Measurements from ENCODE around the gene ZNRF3.
A peak's percentile ranks its signal among the peaks of the same experiment; 100 is the strongest.

Gene ZNRF3

DNA sequence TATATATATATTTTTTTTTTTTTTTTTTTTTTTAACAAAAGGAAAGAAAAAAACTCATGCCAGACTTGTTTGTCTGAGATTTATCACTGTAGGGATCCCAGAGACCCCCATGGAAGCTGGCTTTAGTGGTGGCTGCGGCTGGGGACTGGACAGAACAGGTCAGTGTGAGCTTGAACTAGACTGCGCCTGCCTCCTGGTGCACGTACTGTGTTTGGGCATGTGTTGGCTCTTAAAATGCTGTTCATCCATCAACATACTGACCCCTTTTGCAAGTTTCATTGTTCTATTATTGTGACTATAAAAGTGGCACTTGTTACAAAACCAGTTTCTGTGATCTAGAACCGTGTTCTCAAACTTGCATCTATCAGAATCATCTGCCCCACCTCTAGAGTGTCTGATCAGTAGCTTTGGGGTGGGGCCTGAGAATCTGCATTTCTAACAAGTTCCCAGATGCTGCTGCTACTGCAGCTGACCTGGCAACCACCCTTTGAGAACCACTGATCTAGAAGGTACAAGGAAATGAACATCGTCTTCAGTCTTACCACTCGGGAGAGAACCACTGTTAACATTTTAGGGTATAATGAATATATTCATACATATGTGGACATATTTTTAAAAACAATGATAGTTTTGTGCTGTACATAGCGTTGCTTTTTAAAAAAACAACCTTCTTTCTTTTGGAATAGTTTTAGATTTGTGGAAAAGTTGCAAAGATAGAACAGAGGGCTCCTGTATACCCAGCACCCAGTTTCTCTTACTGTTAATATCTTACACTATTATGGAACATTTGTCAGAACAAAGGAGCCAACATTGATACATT, 54.0 kb downstream of the ZNRF3 start:
- no peak for TF ChIP-seq CTCF (IDR thresholded peaks at IDR 0.05; ENCODE audit: low read depth, low read length)
- no peaks in the 10 kb centered on the region for H3K9me3 ChIP-seq (ENCODE audit: severe bottlenecking)
- DNase-seq, result no peak

GRCh38 chr22:28938286-28938833, 55.0 kb downstream of the ZNRF3 start:
- Histone ChIP-seq H3K27me3 (ENCODE audit: insufficient read depth, low read depth, severe bottlenecking) (no peaks in the 10 kb centered on the region), H3K4me3 (ENCODE audit: low read depth, low read length) (no peak overlapping the region), H3K36me3 (no peaks in the 10 kb centered on the region), H3K27ac (no peak overlapping the region), H3K9me3 (ENCODE audit: severe bottlenecking) (no peaks in the 10 kb centered on the region)
- DNase-seq, result no peak
- no peak for TF ChIP-seq CTCF (IDR thresholded peaks at IDR 0.05; ENCODE audit: low read depth, low read length)

More for the DNA sequence above, 54.0 kb downstream of the ZNRF3 start:
- Histone ChIP-seq H3K27me3 (ENCODE audit: insufficient read depth, low read depth, severe bottlenecking) (no peaks in the 10 kb centered on the region), H3K4me3 (ENCODE audit: low read depth, low read length) (no peak overlapping the region), H3K27ac (no peak overlapping the region), H3K36me3 (no peaks in the 10 kb centered on the region)

DNA sequence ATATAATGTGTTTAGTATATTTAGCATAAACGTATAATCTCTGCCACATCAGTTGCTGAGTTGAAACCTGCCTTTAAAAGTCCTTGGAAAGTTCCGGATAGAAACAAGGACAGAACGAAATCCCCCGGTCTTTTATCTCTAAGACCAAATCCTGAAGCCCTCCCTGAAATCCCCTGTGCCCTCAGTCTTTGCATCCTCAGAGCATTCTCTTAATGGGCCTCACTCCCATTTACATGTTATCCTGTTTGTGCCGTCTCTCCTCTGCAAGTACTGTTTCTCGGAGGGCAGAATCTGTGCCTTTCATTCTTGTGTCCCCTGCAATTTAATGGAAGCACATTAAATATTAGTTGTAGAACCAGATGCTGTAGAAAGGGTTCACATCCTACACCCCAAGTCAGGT, 56.0 kb downstream of the ZNRF3 start:
- Histone ChIP-seq H3K9me3 (ENCODE audit: severe bottlenecking) (no peaks in the 10 kb centered on the region), H3K4me3 (ENCODE audit: low read depth, low read length) (no peak overlapping the region), H3K27ac (no peak overlapping the region), H3K27me3 (ENCODE audit: insufficient read depth, low read depth, severe bottlenecking) (no peaks in the 10 kb centered on the region), H3K36me3 (no peaks in the 10 kb centered on the region)
- no peak for DNase-seq
- no peak for TF ChIP-seq CTCF (IDR thresholded peaks at IDR 0.05; ENCODE audit: low read depth, low read length)

GRCh38 chr22:28939932-28940331, 56.6 kb downstream of the ZNRF3 start:
- peak overlapping the region; percentile 6; the same call in 1 of the 2 replicates for H3K27ac ChIP-seq
- no peaks in the 10 kb centered on the region for H3K27me3 ChIP-seq (ENCODE audit: insufficient read depth, low read depth, severe bottlenecking)
- no peaks in the 10 kb centered on the region for H3K9me3 ChIP-seq (ENCODE audit: severe bottlenecking)
- no peak overlapping the region for H3K4me3 ChIP-seq (ENCODE audit: low read depth, low read length)
- H3K36me3 ChIP-seq, result no peaks in the 10 kb centered on the region
- no peak for TF ChIP-seq CTCF (IDR thresholded peaks at IDR 0.05; ENCODE audit: low read depth, low read length)
- DNase-seq, result no peak

DNA sequence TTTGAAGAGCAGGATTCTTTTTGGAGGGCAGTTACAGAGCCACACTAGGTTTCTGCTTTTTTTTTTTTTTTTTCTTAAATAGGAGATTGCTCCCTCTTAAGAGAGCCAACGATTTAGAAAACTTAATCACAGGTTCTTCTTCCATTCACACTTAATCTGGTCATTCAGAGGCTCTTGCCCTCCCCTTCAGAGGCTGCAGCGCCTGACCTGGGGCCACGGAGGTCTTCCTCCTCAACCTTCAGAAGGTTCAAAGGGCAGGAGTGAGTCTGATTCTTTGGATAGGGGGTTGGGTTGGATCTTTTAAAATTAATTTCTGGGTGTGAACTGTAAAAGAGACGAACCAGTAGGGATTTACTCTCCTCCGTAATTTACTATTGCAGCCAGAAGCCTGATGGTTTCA, 57.1 kb downstream of the ZNRF3 start:
- no peak for TF ChIP-seq CTCF (IDR thresholded peaks at IDR 0.05; ENCODE audit: low read depth, low read length)
- Histone ChIP-seq H3K36me3 (no peaks in the 10 kb centered on the region), H3K27me3 (ENCODE audit: insufficient read depth, low read depth, severe bottlenecking) (no peaks in the 10 kb centered on the region), H3K27ac (no peak overlapping the region), H3K9me3 (ENCODE audit: severe bottlenecking) (no peaks in the 10 kb centered on the region), H3K4me3 (ENCODE audit: low read depth, low read length) (no peak overlapping the region)
- no peak for DNase-seq
